ENCODE data around the gene GCN1. TPM values are rescaled to one million over a fixed set of nuclear protein-coding genes. Genes with fewer than 3 reads are reported as not detected.

Gene GCN1
- polyA plus RNA-seq, 10 donors = 32.7 to 50.4 (median 39.9) TPM

DNA sequence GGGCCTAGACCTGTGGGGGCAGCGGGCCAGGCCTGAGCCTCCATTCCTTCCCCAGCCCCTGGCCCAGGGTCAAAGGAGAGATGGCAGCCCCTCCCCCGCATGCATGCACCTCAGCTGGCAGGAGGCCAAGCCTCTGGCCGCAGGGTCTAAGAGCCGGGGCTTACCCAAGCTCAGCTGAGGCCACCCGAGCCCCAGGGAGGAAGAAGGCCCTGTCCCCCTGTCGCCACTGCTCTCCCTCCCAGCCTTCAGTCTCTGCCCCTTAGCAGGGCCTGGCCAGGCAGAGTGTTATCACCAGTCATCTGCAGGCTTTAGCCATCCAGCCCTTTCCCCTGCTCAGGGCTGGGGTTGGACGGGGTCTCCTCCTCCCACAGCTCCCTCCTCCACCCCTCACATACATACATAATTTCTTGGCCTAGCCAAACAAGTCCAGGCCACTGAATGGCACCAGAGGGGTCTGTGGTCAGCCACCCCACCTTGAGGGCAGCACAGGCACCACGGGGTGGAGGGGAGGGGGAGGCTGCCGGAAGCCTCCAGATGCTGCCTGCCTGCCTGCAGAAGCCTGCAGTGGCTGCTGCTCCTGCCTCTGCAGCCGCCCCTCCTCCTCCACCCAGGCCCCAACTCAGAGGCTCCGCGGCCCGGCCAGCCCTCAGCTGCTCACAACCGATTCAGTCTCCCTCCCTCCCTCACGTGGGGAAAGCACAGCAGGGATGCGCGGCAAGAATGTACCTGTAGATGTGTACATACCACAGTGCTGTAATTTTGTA lies 100.7 kb downstream of the GCN1 start:
- DNase-seq = peak in 1 of 3 donors; percentile 67

GRCh38 chr12:120093336-120093591 lies 101.3 kb downstream of the GCN1 start:
- peak in 1 of 3 donors; percentile 55 for DNase-seq

- DNase-seq = no peak
Observed at GRCh38 chr12:120092551-120093335, 101.8 kb downstream of the GCN1 start.

DNA sequence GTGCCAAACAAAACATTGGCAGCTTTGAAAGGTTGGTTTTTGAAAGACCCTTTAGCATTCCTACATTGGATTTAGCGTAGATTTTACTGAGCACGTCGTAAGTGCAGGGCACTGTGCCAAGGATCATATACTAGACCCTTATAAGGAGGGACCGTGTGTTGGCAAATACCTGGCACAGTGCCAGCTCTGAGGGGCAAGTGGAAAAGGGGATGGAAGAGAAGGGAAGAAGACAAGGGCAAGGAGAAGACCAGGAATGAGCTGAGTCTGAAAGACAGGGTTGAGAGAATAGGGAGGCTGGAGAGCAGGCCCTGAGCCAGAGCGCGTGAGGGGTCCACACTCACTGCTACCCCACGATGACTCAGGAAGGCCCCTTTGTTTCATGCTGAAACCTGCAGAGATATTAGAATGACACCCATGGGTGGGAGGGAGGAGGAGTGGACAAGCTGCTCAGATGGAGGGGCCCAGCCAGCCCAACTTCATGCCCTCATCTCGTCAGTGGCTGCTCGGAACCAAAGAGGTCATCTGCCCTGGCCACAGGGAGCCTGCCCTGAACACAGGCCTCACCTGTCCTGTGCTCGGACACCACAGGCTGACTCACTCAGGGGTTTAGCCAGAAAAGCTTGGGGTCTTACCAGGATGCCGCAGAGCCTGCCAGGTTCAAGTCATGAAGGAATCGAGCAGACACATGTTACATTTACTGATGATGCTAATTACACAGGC lies 103.0 kb downstream of the GCN1 start:
- no peak for DNase-seq

GRCh38 chr12:120090626-120091295 lies 103.8 kb downstream of the GCN1 start:
- no peak for DNase-seq

DNA sequence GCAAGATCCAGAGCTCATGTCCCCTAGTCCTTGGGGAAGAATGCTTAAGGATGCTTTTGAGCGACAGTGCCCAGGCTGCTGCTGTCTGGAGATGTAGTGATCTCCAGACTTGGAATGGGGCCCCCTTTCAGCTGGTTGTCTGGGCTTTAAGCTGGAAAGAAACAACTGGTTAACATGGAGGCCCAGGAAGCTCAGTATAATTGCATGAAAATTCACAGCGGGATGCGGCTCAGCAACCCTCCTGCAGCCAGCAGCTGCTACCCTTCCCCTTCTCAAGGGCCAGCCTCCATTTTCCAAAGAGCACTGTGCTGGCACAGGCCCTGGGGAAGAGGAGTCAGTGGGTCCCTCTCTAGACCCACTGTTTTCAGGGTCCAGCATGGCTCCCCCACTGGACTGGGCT lies 104.3 kb downstream of the GCN1 start:
- DNase-seq = no peak

- no peak for DNase-seq
Observed at GRCh38 chr12:120089796-120090195, 104.7 kb downstream of the GCN1 start.

DNA sequence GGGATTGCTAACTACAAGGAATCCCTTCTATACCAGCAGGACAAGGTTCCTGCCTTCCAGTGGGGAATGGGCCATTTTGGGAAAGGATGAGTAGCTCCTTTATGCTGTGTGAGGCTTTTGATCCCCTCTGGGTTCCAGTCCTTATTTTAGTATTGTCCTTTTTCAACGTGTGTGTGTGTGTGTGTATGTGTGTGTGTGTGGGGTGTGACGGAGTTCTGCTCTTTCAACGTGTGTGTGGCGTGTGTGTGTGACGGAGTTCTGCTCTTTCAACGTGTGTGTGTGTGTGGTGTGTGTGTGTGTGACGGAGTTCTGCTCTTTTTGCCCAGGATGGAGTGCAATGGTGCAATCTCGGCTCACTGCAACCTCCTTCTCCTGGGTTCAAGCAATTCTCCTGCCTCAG lies 105.4 kb downstream of the GCN1 start:
- no peak for DNase-seq

GRCh38 chr12:120086801-120087621 lies 107.5 kb downstream of the GCN1 start:
- peak; percentile 96 to 98 (median 97) for DNase-seq

DNA sequence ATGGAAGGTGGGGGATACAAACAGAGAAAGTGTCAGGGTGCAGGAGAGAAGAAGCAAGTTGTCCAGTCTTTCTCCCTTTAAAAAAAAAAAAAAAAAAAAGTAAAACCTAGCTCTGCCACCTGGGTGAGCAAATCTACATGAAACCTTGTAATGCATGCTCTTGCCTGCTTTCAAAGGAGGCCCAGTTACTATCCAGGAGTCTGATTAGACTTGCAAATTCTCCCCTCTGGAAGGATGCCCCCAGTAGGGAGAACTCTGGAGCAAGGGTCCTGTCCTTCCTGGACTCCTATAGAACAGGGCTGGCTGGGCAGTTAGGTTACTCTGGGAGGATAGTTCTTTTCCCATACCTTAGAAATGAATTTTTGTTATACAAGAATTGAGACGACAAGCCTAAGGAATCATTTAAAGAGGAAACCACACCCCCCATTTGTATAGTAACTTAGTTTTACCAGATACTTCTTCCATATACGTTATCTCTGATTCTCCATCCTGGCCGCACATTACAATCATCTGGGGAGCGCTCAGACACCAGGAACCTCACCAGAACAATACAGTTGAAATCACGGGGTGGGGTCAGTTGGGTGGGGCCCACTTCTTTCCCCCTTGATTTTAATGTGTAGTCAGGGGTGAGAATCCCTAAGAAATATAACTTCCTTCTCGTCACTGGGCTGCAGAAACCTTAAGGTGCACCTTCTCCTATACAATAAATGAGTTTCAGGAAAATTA lies 108.4 kb downstream of the GCN1 start:
- DNase-seq = no peak

DNA sequence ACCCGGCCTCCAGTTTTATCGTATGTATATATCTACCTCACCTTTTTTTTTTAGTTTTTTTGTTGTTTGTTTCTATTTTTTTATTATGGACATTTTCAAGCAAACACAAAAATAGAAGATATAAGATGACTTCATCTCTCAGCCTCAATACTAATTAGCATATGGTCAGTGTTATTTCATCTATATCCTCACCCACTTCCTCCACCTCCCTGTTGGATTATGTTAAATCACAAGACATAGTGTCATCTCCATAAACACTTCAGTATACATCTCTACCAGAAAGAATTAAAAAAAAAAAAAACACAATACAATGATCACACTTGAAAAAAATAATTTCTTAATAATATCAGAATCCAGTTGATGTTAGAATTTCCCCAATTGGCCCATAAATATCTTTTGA lies 112.9 kb downstream of the GCN1 start:
- no peak for DNase-seq

- DNase-seq = no peak
Observed at GRCh38 chr12:120079411-120080400, 114.8 kb downstream of the GCN1 start.

- no peak for DNase-seq
Observed at GRCh38 chr12:120078868-120079267, 115.6 kb downstream of the GCN1 start.

DNA sequence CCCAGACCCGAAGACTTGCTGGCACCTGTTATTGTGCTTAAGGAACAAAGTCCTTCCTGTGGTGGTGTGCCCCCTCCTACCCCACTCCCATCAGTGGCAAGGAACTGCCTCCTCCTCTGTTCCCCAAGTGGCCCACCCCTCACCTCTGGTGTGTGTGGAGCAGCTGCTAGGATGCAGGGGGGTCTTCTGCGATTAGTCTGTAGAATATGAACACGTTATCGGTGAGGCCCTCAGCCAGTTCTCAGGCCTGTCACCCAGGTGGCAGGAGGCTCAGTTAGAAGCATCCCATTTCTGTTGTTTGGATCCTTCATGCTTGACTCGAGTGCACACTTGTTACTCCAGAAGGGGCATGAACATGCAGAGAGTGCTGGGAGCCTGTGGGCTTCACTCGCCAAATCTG lies 117.3 kb downstream of the GCN1 start:
- no peak for DNase-seq

Other genes with a start within 250 kb of the GCN1 start
- gene BICDL1, start 205.5 kb downstream of the GCN1 start, polyA plus RNA-seq (ENCODE audit: insufficient read length in 10 of 10) = 1 to 10 TPM; 1.9 to 5.9 (median 3.5) TPM
- gene RAB35, start 78.0 kb downstream of the GCN1 start, polyA plus RNA-seq (ENCODE audit: insufficient read length in 10 of 10) = 10 to 100 TPM; 25.9 to 35.6 (median 30.3) TPM
- gene RPLP0, start 6.4 kb upstream of the GCN1 start, polyA plus RNA-seq (ENCODE audit: insufficient read length in 10 of 10) = 1,000 to 10,000 TPM; 2,859 to 4,622 (median 4,054) TPM
- 100 to 1,000 TPM in 9 of 10 donors, 10 to 100 TPM in 1; 88.7 to 164 (median 134) TPM for gene PXN, start 71.0 kb upstream of the GCN1 start, polyA plus RNA-seq (ENCODE audit: insufficient read length in 10 of 10)
- not detected for gene RNU4-2, start 97.2 kb upstream of the GCN1 start, polyA plus RNA-seq (ENCODE audit: insufficient read length in 10 of 10)
- gene RNU4-1, start 98.5 kb upstream of the GCN1 start, polyA plus RNA-seq (ENCODE audit: insufficient read length in 10 of 10) = not detected
- 1 to 10 TPM; 2.4 to 4.9 (median 4.2) TPM for gene SIRT4, start 107.6 kb upstream of the GCN1 start, polyA plus RNA-seq (ENCODE audit: insufficient read length in 10 of 10)
- gene PLA2G1B, start 133.1 kb upstream of the GCN1 start, polyA plus RNA-seq (ENCODE audit: insufficient read length in 10 of 10) = not detected
- 1 to 10 TPM; 2.9 to 6.0 (median 3.9) TPM for gene MSI1, start 174.4 kb upstream of the GCN1 start, polyA plus RNA-seq (ENCODE audit: insufficient read length in 10 of 10)
- gene COX6A1, start 243.4 kb upstream of the GCN1 start, polyA plus RNA-seq (ENCODE audit: insufficient read length in 10 of 10) = 100 to 1,000 TPM in 7 of 10 donors, 10 to 100 TPM in 3; 87.5 to 161 (median 112) TPM